Breast epithelium (tissue), 4 donors: Measurements from ENCODE around the gene C5orf22. TPM values are rescaled to one million over a fixed set of nuclear protein-coding genes. Genes with fewer than 3 reads are reported as not detected.

Source experiments
- DNase-seq, 2 donors: peaks; one replicate each; pipeline ENCODE4 v3.0.0-alpha.2; 2019; ENCODE audit warnings: low spot score in 2 of 2
- H3K27ac ChIP-seq, 2 donors: fragments of 200-600 bp; sonication (generic) in 1 of 2; one replicate each; pipeline ENCODE4 v1.5.1; 2016 to 2019; ENCODE audit warnings: mild to moderate bottlenecking in 1 of 2
- H3K27me3 ChIP-seq, 2 donors: fragments of 200-600 bp; sonication (generic) in 1 of 2; one replicate each; pipeline versions ENCODE4 v1.5.1 to v1.6.0; 2017 to 2019; ENCODE audit warnings: control low read depth in 1 of 2, mild to moderate bottlenecking in 1 of 2
- H3K36me3 ChIP-seq: fragments of 200-600 bp; one replicate; pipeline ENCODE4 v1.5.1; 2019
- H3K4me1 ChIP-seq, 2 donors: fragments of 200-600 bp; sonication (generic); one replicate each; pipeline ENCODE4 v1.5.1; 2016 to 2019; ENCODE audit warnings: control low read depth in 1 of 2
- H3K4me3 ChIP-seq, 3 donors: fragments of 200-600 bp; sonication (generic); 1 replicate in 2 of 3; 2 replicates in 1 of 3; pipeline ENCODE4 v1.5.1; 2016 to 2019; ENCODE audit warnings: mild to moderate bottlenecking in 3 of 3, moderate library complexity in 2 of 3
- H3K9me3 ChIP-seq, 2 donors: fragments of 200-600 bp; sonication (generic) in 1 of 2; one replicate each; pipeline ENCODE4 v1.5.1; 2016 to 2019; ENCODE audit warnings: control low read depth in 1 of 2
- CTCF ChIP-seq, 3 donors: fragments of 450-650 bp; IDR thresholded peaks; one replicate each; pipeline ENCODE4 v1.5.1; 2016 to 2017; ENCODE audit warnings: antibody characterized with exemption in 3 of 3, mild to moderate bottlenecking in 3 of 3, moderate library complexity in 3 of 3
- POLR2A ChIP-seq: fragments of 450-650 bp; IDR thresholded peaks from one replicate; pipeline ENCODE4 v1.6.1; 2016; ENCODE audit warnings: antibody characterized with exemption, mild to moderate bottlenecking, moderate library complexity
- POLR2AphosphoS5 ChIP-seq, 3 donors: sonication (generic); formaldehyde crosslinking; IDR thresholded peaks; one replicate each; pipeline ENCODE4 v1.6.1; 2017; ENCODE audit warnings: antibody characterized with exemption in 3 of 3
- intact Hi-C: fragments of 100-400 bp; cut with DNase I; formaldehyde crosslinking; loops from one replicate; pipeline ENCODE4 v1.15.1; 2023; ENCODE audit warnings: low total_unique reads
- total RNA-seq, 3 donors: library from RNA; depleted of rRNA; stranded (reverse); fragments of >200 nt; gene quantifications; one replicate each; pipeline ENCODE4 v1.1.0, GENCODE V29; 2016

The C5orf22 gene
- total RNA-seq, 3 donors from 2014 or later, result 14.4 to 25.8 (median 17.4) TPM

DNA sequence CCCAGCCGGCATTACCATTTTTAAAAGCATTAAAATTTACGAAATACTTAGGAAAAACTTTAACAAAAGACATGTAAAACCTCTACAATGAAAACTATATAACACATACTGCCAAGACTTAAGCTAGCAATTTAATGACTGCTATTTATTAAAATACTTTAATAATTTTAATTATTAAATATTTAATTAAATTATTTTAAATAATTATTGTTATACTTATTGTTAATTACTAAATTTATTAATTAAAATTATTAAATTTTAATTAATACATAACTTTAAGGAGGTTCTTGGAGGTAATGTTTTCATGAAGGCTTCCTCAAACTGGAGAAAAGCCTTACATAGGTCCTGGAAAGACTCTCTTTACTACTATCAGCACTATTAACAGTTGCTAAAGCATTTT is 47.5 kb downstream of the C5orf22 start:
- no peaks in the 10 kb centered on the region for H3K27me3 ChIP-seq
- no peaks in the 10 kb centered on the region for H3K9me3 ChIP-seq
- DNase-seq, result no peak
- intact Hi-C loops, result no loop called here
- TF ChIP-seq POLR2A, result no peak
- TF ChIP-seq POLR2AphosphoS5 (IDR thresholded peaks at IDR 0.05), result no peak
- TF ChIP-seq CTCF (IDR thresholded peaks at IDR 0.05), result no peak
- H3K27ac ChIP-seq, result no peak overlapping the region
- no peaks in the 10 kb centered on the region for H3K4me1 ChIP-seq
- no peak overlapping the region for H3K4me3 ChIP-seq
- no peaks in the 10 kb centered on the region for H3K36me3 ChIP-seq

DNA sequence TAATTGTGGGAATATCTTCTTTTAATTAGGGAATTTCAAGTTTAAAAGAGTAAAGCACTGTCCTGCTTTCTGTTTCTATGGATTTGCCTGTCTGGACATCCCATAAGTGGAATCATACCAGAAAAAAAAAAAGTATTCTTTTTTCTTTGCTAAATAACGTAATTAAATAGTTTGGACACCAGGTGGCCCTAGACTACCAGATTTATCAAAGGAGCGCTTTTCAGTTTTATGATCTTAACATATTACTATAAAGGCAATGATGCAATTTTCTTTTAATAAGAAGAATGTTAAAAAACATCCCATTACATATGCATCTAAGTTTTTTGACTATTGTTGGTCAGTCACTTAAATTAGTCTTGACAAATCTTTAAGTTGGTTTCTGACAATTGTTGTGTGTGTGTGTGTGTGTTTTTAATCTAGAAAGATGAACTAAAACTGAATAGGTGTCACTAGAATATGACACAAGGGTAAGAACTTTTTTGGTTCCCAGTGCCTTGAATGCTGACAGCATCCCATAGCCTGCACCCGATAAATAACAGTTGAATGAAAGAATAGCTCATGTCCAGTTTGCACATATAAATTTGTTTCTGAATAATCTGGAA is 49.5 kb downstream of the C5orf22 start:
- Histone ChIP-seq H3K27me3 (no peaks in the 10 kb centered on the region), H3K4me3 (no peak overlapping the region), H3K36me3 (no peaks in the 10 kb centered on the region), H3K4me1 (no peaks in the 10 kb centered on the region), H3K9me3 (no peaks in the 10 kb centered on the region), H3K27ac (no peak overlapping the region)
- TF ChIP-seq POLR2AphosphoS5 (IDR thresholded peaks at IDR 0.05) (no peak), POLR2A (no peak), CTCF (IDR thresholded peaks at IDR 0.05) (peak in 2 of 3 donors; percentile 44 to 60)
- intact Hi-C loops, result loop anchor here (10.0 kb wide), 1 partner anchor 223 kb away; no protein-coding TSS in a partner anchor
- DNase-seq, result no peak

- TF ChIP-seq POLR2A, result no peak
- no peak for TF ChIP-seq POLR2AphosphoS5 (IDR thresholded peaks at IDR 0.05)
- no peak for TF ChIP-seq CTCF (IDR thresholded peaks at IDR 0.05)
- Histone ChIP-seq H3K27ac (no peak overlapping the region), H3K36me3 (no peaks in the 10 kb centered on the region), H3K27me3 (no peaks in the 10 kb centered on the region), H3K4me3 (no peak overlapping the region), H3K9me3 (no peaks in the 10 kb centered on the region), H3K4me1 (no peaks in the 10 kb centered on the region)
- no peak for DNase-seq
- intact Hi-C loops, result loop anchor here (10.0 kb wide), 1 partner anchor 222 kb away; no protein-coding TSS in a partner anchor
Measured at GRCh38 chr5:31583129-31583528, 51.0 kb downstream of the C5orf22 start.

GRCh38 chr5:31585166-31585894 is 53.2 kb downstream of the C5orf22 start:
- no peaks in the 10 kb centered on the region for H3K4me1 ChIP-seq
- H3K36me3 ChIP-seq, result no peaks in the 10 kb centered on the region
- no peaks in the 10 kb centered on the region for H3K9me3 ChIP-seq
- TF ChIP-seq CTCF (IDR thresholded peaks at IDR 0.05) (no peak), POLR2A (no peak), POLR2AphosphoS5 (IDR thresholded peaks at IDR 0.05) (no peak)
- DNase-seq, result no peak
- H3K27me3 ChIP-seq, result no peaks in the 10 kb centered on the region
- no peak overlapping the region for H3K4me3 ChIP-seq
- intact Hi-C loops, result loop anchor here (10.0 kb wide), 1 partner anchor 219 kb away; no protein-coding TSS in a partner anchor
- H3K27ac ChIP-seq, result no peak overlapping the region

DNA sequence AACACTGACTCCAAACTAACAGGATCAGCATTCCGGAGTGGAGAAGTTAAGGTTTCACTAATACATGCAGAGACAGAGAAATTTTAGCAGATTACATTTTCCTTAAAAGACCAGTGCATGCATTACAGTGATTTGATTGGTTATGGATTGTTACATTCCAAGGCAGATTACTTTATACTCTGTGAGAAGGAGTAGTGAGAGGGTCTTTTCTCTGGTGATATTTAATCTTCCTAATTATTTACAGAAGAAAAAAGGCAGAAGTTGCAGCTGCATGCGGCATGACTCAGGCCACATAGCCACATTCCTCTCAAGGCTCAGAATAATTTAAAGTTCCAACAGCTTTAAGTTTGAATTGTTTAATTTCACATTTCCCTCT is 53.8 kb downstream of the C5orf22 start:
- no peaks in the 10 kb centered on the region for H3K9me3 ChIP-seq
- no peak overlapping the region for H3K4me3 ChIP-seq
- DNase-seq, result no peak
- TF ChIP-seq POLR2A, result no peak
- no peak for TF ChIP-seq CTCF (IDR thresholded peaks at IDR 0.05)
- no peak for TF ChIP-seq POLR2AphosphoS5 (IDR thresholded peaks at IDR 0.05)
- intact Hi-C loops, result loop anchor here (10.0 kb wide), 1 partner anchor 219 kb away; no protein-coding TSS in a partner anchor
- no peak overlapping the region for H3K27ac ChIP-seq
- no peaks in the 10 kb centered on the region for H3K27me3 ChIP-seq
- no peaks in the 10 kb centered on the region for H3K4me1 ChIP-seq
- H3K36me3 ChIP-seq, result no peaks in the 10 kb centered on the region
